ENCODE measurements around the gene RGL4. TPM values are rescaled to one million over a fixed set of nuclear protein-coding genes. Genes with fewer than 3 reads are reported as not detected.
"Not testable (repeated sequence)": the region's sequence is repeated elsewhere in the genome, so short reads cannot be mapped to it uniquely, and the experiment has no call there.

Gene RGL4, protein sequence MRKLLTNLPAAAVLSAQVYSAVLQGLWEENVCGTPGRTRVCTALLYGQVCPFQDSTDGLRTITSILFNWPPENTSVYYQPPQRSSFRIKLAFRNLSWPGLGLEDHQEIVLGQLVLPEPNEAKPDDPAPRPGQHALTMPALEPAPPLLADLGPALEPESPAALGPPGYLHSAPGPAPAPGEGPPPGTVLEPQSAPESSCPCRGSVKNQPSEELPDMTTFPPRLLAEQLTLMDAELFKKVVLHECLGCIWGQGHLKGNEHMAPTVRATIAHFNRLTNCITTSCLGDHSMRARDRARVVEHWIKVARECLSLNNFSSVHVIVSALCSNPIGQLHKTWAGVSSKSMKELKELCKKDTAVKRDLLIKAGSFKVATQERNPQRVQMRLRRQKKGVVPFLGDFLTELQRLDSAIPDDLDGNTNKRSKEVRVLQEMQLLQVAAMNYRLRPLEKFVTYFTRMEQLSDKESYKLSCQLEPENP
- total RNA-seq = 4.9 and 5.7 TPM in 2 replicates

GRCh38 chr22:23690713-23691112 lies at the start of gene RGL4:
RGL4 (plus strand) TSS chr22:23691013; CDS start chr22:23692031, 1,018 bp downstream.
- Mint-ChIP-seq H3K9me3 (no peaks in the 10 kb centered on the region), H3K4me3 (ENCODE audit: low read depth) (no peak within 1 kb of the TSS), H3K4me1 (ENCODE audit: low read depth) (peaks cover 12% of the 10 kb centered on the region), H3K27ac (no peak within 1 kb of the TSS), H3K36me3 (ENCODE audit: low read depth) (peaks cover 31% of the 10 kb centered on the region), H3K27me3 (ENCODE audit: low read depth) (no peaks in the 10 kb centered on the region)
- intact Hi-C loops (cut with micrococcal nuclease) = no loop called here
- no peak for DNase-seq (ENCODE audit: low spot score)

GRCh38 chr22:23646526-23646925 lies 44.3 kb upstream of the RGL4 start:
- intact Hi-C loops (cut with micrococcal nuclease); H3K9me3 Mint-ChIP-seq; H3K27me3 Mint-ChIP-seq (ENCODE audit: low read depth); DNase-seq (ENCODE audit: low spot score); H3K27ac Mint-ChIP-seq; H3K4me3 Mint-ChIP-seq (ENCODE audit: low read depth); H3K36me3 Mint-ChIP-seq (ENCODE audit: low read depth); H3K4me1 Mint-ChIP-seq (ENCODE audit: low read depth): not testable (repeated sequence)

- no peak overlapping the region for H3K27ac Mint-ChIP-seq
- no peaks in the 10 kb centered on the region for H3K9me3 Mint-ChIP-seq
- H3K27me3 Mint-ChIP-seq (ENCODE audit: low read depth) = no peaks in the 10 kb centered on the region
- no peak for DNase-seq (ENCODE audit: low spot score)
- intact Hi-C loops (cut with micrococcal nuclease) = no loop called here
- H3K4me3 Mint-ChIP-seq (ENCODE audit: low read depth) = no peak overlapping the region
- H3K4me1 Mint-ChIP-seq (ENCODE audit: low read depth) = no peaks in the 10 kb centered on the region
- H3K36me3 Mint-ChIP-seq (ENCODE audit: low read depth) = no peaks in the 10 kb centered on the region
Observed at GRCh38 chr22:23649071-23649501, 41.7 kb upstream of the RGL4 start.

GRCh38 chr22:23651676-23652075 lies 39.1 kb upstream of the RGL4 start:
- H3K36me3 Mint-ChIP-seq (ENCODE audit: low read depth) = no peaks in the 10 kb centered on the region
- H3K4me1 Mint-ChIP-seq (ENCODE audit: low read depth) = no peaks in the 10 kb centered on the region
- H3K4me3 Mint-ChIP-seq (ENCODE audit: low read depth) = no peak overlapping the region
- DNase-seq (ENCODE audit: low spot score) = no peak
- H3K9me3 Mint-ChIP-seq = no peaks in the 10 kb centered on the region
- H3K27me3 Mint-ChIP-seq (ENCODE audit: low read depth) = no peaks in the 10 kb centered on the region
- H3K27ac Mint-ChIP-seq = no peak overlapping the region
- intact Hi-C loops (cut with micrococcal nuclease) = no loop called here

DNA sequence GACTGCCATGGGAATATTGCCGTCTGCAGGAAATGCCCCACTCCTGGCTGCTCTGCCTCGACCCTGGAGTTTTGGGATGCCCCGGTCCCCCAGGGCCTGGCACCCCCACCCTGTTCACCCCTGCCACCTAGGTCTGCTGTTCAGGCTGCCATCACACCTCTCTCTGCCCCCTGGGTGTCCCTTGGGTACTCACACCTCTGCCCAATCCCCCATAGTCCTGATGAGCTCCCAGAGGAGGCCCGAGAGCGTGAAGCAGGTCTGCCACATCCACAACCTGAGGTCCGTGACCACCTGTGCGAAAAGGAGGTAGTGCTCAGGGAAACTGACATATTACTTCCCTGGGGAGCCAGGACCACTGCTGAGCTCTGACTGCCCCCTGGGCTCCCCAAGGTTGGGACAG lies 38.5 kb upstream of the RGL4 start:
- H3K36me3 Mint-ChIP-seq (ENCODE audit: low read depth) = no peaks in the 10 kb centered on the region

GRCh38 chr22:23652711-23653110 lies 38.1 kb upstream of the RGL4 start:
- Mint-ChIP-seq H3K9me3 (no peaks in the 10 kb centered on the region), H3K4me3 (ENCODE audit: low read depth) (no peak overlapping the region), H3K36me3 (ENCODE audit: low read depth) (no peaks in the 10 kb centered on the region), H3K27me3 (ENCODE audit: low read depth) (no peaks in the 10 kb centered on the region), H3K27ac (no peak overlapping the region), H3K4me1 (ENCODE audit: low read depth) (no peaks in the 10 kb centered on the region)
- intact Hi-C loops (cut with micrococcal nuclease) = no loop called here
- no peak for DNase-seq (ENCODE audit: low spot score)

More for the DNA sequence above, 38.5 kb upstream of the RGL4 start:
- H3K27me3 Mint-ChIP-seq (ENCODE audit: low read depth) = no peaks in the 10 kb centered on the region
- H3K4me1 Mint-ChIP-seq (ENCODE audit: low read depth) = no peaks in the 10 kb centered on the region
- H3K4me3 Mint-ChIP-seq (ENCODE audit: low read depth) = no peak overlapping the region
- intact Hi-C loops (cut with micrococcal nuclease) = no loop called here
- no peak for DNase-seq (ENCODE audit: low spot score)
- no peaks in the 10 kb centered on the region for H3K9me3 Mint-ChIP-seq
- no peak overlapping the region for H3K27ac Mint-ChIP-seq

DNA sequence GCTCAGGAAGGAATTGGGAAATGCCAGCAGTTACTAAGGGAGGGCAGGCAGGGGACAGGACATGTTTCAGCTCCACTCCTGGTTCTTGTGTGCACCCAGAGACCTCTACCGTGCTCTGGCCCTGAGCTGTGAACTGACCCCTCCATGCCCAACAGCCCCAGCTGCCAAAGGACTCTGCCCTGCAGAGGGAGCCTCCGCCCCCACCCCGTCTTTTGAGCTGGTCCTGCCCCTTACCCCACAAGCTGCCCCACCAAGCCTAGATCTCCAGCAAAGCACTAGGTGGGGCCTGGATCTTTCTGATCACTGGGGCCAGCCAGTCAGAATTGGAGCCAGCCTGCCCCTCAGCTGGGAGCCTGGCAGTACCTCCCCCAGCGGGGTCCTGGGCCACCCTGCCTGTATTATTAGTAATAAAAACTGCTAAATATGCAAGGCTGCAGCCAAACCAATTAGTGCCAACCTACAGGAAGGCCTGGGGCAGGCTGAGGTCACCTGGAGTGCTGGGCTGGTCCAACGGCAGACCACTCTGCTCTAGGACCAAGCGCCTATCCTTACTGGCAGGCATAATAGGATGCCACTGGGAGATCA lies 34.8 kb upstream of the RGL4 start:
- DNase-seq (ENCODE audit: low spot score) = no peak
- Mint-ChIP-seq H3K9me3 (no peaks in the 10 kb centered on the region), H3K4me3 (ENCODE audit: low read depth) (no peak overlapping the region), H3K36me3 (ENCODE audit: low read depth) (peaks cover 11% of the 10 kb centered on the region), H3K27ac (no peak overlapping the region), H3K27me3 (ENCODE audit: low read depth) (no peaks in the 10 kb centered on the region), H3K4me1 (ENCODE audit: low read depth) (no peaks in the 10 kb centered on the region)
- intact Hi-C loops (cut with micrococcal nuclease) = no loop called here

DNA sequence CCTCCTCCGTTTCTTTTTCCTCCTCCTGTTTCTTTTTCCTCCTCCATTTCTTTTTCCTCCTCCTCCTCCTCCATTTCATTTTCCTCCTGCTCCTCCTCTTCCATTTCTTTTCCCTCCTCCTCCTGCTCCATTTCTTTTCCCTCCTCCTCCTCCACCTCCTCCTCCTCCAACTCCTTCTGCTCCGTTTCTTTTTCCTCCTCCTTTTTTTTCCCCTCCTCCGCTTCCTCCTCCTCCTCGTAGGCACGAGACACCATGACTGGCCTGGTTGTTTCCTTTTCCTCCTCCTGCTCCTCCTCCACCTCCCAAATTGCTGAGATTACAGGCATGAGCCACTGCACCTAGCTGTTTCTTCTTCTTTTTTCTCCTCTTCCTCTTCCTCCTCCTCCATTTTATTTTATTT lies 33.1 kb upstream of the RGL4 start:
- H3K4me3 Mint-ChIP-seq (ENCODE audit: low read depth) = no peak overlapping the region
- no peak for DNase-seq (ENCODE audit: low spot score)
- no peaks in the 10 kb centered on the region for H3K4me1 Mint-ChIP-seq (ENCODE audit: low read depth)
- H3K9me3 Mint-ChIP-seq = peaks cover 4% of the 10 kb centered on the region
- no peak overlapping the region for H3K27ac Mint-ChIP-seq
- intact Hi-C loops (cut with micrococcal nuclease) = no loop called here
- no peaks in the 10 kb centered on the region for H3K27me3 Mint-ChIP-seq (ENCODE audit: low read depth)
- H3K36me3 Mint-ChIP-seq (ENCODE audit: low read depth) = peaks cover 24% of the 10 kb centered on the region

GRCh38 chr22:23660381-23660780 lies 30.4 kb upstream of the RGL4 start:
- peaks cover 41% of the 10 kb centered on the region for H3K36me3 Mint-ChIP-seq (ENCODE audit: low read depth)
- H3K9me3 Mint-ChIP-seq = not testable (repeated sequence)

GRCh38 chr22:23670378-23671295 lies 20.2 kb upstream of the RGL4 start:
- H3K4me1 Mint-ChIP-seq (ENCODE audit: low read depth) = peaks cover 8% of the 10 kb centered on the region
- intact Hi-C loops (cut with micrococcal nuclease) = no loop called here
- peaks cover 10% of the 10 kb centered on the region for H3K36me3 Mint-ChIP-seq (ENCODE audit: low read depth)
- no peaks in the 10 kb centered on the region for H3K27me3 Mint-ChIP-seq (ENCODE audit: low read depth)
- DNase-seq (ENCODE audit: low spot score) = no peak
- H3K9me3 Mint-ChIP-seq = no peaks in the 10 kb centered on the region
- H3K4me3 Mint-ChIP-seq (ENCODE audit: low read depth) = no peak overlapping the region
- no peak overlapping the region for H3K27ac Mint-ChIP-seq

More at GRCh38 chr22:23660381-23660780, 30.4 kb upstream of the RGL4 start:
- DNase-seq (ENCODE audit: low spot score); intact Hi-C loops (cut with micrococcal nuclease); H3K27me3 Mint-ChIP-seq (ENCODE audit: low read depth); H3K4me3 Mint-ChIP-seq (ENCODE audit: low read depth); H3K4me1 Mint-ChIP-seq (ENCODE audit: low read depth); H3K27ac Mint-ChIP-seq: not testable (repeated sequence)

GRCh38 chr22:23671387-23671786 lies 19.4 kb upstream of the RGL4 start:
- H3K9me3 Mint-ChIP-seq; H3K27ac Mint-ChIP-seq; intact Hi-C loops (cut with micrococcal nuclease); DNase-seq (ENCODE audit: low spot score); H3K36me3 Mint-ChIP-seq (ENCODE audit: low read depth); H3K27me3 Mint-ChIP-seq (ENCODE audit: low read depth); H3K4me1 Mint-ChIP-seq (ENCODE audit: low read depth); H3K4me3 Mint-ChIP-seq (ENCODE audit: low read depth): not testable (repeated sequence)

DNA sequence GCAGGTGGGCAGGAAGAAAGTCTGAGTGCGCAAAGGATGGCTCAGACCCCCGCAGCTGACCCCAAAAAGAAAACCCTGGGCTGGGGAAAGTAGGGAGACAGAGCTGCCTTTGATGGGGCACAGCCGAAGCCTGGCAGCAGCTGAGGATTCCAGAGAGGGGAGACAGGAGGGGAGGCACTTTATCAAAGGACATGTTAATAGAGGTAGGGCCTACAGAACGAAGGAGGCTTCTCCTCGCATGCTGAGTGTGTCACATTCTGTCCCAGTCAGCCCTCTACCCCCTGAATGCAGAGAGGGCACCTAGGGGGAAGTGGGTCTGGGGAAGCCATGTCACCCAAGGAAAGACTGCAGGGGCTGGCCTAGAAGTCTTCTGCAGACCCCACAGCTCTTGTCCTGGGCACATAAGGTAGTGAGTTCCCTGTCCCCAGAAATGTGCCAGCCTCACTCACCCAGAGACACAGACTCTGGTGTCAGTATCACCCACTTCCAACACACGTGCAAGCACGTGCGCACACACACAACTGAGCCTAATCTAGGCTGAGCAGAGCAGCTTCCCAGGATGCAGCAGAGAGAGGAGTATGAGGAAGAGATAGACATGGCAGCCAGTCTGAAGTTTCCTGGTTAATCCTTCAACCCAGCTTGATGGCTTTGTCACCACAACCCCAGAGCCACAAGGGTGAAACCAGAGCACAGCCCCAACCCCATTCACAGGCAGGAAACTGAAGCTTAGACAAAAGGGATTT lies 18.3 kb upstream of the RGL4 start:
- H3K27ac Mint-ChIP-seq; H3K36me3 Mint-ChIP-seq (ENCODE audit: low read depth); H3K4me1 Mint-ChIP-seq (ENCODE audit: low read depth); DNase-seq (ENCODE audit: low spot score); H3K4me3 Mint-ChIP-seq (ENCODE audit: low read depth); H3K9me3 Mint-ChIP-seq; intact Hi-C loops (cut with micrococcal nuclease); H3K27me3 Mint-ChIP-seq (ENCODE audit: low read depth): not testable (repeated sequence)
